ENCODE data around the gene OR2J2.
"Not testable (repeated sequence)": the region's sequence is repeated elsewhere in the genome, so short reads cannot be mapped to it uniquely, and the experiment has no call there.

Gene OR2J2

GRCh38 chr6:29170607-29171006 lies at the start of gene OR2J2:
Gene OR2J2 (plus strand): TSS chr6:29170907. CDS start chr6:29173636, 2,729 bp downstream.
- DNase-seq: not testable (repeated sequence)

DNA sequence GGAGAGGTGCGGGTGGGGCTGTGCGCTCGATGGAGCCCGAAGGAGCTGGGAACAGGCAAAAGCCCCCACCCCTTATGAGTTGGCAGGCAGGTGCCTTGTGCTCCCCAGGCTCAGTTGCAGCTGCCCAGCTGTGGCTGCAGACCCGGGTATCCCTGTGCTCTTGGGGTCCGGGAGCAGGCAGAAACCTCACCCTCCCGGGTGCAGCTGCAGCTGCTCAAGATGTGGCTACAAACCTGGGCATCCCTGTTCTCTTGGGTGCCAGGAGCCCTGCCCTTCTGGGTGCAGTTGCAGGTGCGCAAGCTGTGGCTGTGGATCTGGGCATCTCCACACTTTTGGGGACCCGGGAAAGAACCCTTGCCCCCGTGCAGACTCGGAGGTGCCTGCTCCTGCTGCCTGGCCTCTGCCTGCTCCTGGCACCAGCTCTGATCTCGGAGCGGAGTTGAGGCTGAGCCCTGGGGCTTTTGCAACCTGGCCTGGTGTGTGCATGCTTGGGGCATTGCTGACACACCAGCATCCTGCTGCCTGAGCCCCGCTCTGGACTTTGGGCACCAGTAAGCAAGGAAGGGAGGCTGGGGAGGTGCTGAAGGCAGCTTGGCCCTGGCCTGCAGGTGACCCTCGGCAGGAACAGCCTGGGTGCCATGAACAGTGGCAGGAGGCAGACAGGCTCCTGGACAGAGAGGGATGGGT lies 41.2 kb upstream of the OR2J2 start:
- DNase-seq: no peak

GRCh38 chr6:29130644-29131043 lies 40.1 kb upstream of the OR2J2 start:
- no peak for DNase-seq

GRCh38 chr6:29131691-29132090 lies 39.0 kb upstream of the OR2J2 start:
- no peak for DNase-seq

DNA sequence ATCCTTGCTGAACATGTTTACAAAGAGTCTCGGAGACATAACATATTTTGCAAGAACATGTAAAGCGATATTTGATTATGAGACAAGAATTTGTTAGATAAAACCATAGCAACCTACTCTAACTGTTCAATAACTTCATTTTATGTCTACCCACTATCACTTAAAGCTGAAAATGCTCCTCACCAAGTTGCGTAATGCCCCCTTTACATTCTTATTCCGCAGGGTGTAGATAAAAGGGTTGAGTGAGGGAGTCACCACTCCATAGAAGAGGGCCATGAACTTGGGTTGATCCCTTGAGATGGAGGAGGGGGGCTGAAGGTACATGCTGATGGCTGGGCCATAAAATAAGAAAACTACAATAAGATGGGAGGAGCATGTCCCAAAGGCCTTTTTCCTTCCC lies 33.0 kb upstream of the OR2J2 start:
- DNase-seq: no peak

- DNase-seq: no peak
Measured at GRCh38 chr6:29141606-29142005, 29.1 kb upstream of the OR2J2 start.

DNA sequence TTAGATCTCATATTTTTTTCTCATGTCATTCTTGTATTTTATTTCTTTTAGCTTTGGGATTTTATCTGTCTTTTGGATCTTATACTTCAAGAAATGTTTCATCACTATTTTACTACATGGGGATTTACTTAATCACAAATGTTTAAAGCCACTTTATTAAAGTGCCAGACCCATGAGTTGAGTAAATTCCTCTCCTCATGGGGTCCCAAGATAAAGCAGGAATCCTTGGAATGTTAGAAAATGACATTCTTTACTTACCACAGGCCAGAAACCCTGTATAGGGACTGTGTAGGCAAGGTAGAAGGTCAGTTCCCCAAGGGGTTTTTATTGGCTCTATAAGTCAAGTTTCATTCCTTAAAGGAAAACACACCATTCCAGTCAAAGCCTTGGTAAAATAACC lies 28.4 kb upstream of the OR2J2 start:
- DNase-seq: no peak

GRCh38 chr6:29146179-29146578 lies 24.5 kb upstream of the OR2J2 start:
- no peak for DNase-seq

DNA sequence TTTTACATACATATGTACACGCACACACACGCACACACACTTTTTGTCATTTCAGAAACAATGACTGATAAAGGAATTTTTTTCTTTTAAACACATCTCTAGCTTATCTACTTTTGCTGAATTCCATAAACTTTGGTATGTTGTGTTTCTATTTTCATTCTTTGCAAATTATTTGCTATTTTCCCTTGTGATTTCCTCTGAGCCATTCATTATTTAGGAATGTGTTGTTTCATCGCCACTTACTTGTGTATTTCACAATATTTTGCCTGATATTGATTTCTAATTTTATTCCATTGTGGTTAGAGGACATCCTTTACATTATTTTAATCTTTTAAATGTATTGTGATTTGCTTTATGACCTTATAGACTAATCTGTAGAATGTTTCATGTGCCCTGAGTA lies 23.6 kb upstream of the OR2J2 start:
- no peak for DNase-seq

DNA sequence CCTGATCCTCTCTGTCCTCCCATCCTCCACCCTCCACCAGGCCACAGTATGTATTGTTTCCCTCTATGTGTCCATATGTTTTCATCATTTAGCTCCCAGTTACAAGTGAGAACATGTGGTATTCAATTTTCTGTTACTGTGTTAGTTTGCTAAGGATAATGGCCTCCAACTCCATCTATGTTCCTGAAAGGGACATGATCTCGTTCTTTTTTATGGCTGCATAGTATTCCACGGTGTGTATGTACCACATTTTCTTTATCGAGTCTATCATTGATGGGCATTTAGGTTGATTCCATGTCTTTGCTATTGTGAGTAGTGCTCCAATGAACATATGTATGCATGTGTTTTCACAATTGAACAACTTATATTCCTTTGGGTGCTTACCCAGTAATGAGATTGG lies 21.3 kb upstream of the OR2J2 start:
- not testable (repeated sequence) for DNase-seq

- DNase-seq: no peak
Measured at GRCh38 chr6:29153083-29153482, 17.6 kb upstream of the OR2J2 start.

DNA sequence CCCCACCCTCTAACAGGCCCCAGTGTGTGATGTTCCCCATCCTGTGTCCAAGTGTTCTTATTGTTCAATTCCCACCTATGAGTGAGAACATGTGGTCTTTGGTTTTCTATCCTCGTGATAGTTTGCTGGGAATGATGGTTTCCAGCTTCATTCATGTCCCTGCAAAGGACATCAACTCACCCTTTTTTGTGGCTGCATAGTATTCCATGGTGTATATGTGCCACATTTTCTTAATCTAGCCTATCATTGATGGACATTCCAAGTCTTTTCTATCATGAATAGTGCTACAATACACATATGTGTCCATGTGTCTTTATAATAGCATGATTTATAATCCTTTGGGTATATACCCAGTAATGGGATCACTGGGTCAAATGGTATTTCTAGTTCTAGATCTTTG lies 15.5 kb upstream of the OR2J2 start:
- DNase-seq: not testable (repeated sequence)

GRCh38 chr6:29159922-29160321 lies 10.8 kb upstream of the OR2J2 start:
- DNase-seq: not testable (repeated sequence)

DNA sequence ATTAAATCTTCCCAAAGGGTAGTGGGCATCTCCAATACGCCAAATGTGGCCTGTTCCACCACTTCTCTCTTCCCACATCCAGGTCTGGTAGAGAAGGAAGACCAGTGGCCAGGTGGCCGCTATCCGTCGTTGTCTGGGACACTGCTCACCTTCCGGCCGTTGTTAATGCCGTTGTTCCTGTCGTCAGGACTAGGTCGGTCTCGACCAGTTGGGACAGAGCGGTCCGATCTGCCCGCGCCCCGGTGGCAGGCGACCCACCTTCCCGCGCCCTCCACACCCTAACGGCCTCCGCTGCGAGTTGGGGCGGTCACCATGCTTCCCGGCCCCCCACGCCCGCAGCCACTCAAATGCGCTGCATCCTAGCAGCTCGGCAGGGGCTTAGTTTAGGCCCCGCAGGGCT lies 5.1 kb upstream of the OR2J2 start:
- DNase-seq: not testable (repeated sequence)

DNA sequence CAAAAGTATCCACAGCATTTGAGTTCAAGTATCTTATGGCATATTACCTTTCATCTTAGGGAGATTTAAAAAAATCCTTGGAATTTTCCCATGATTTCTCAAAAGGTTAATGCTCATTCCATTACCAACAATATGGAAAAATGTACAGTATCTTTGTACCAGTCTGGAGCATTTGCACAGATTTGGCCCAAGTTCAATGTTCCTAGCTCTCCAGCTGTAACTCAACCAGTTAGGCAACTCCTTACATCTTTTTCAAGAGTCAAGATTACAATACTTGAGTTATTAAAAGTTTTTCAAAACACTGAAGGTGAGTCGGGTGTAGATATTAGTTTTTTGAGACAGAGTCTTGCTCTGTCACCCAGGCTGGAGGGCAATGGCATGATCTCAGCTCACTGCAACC lies 1.0 kb downstream of the OR2J2 start:
- no peak for DNase-seq

DNA sequence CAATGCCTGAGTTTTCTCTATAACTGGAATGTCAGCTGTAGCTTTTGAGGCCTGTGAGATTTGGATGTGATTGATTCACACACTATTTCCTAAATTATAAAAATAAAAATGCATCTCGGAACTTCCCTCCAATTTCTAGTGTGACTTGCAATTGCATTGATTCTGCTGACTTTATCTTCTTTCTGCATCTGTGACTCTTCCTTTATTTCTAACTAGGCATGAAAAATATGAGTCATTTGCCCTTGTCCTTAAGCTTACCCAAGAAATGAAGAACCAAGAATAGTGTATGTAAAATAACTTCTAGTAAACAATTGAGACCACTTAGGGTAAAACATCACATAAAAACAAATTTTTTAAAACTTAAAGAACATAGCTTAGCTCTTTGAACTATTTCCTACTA lies 12.9 kb downstream of the OR2J2 start:
- no peak for DNase-seq

DNA sequence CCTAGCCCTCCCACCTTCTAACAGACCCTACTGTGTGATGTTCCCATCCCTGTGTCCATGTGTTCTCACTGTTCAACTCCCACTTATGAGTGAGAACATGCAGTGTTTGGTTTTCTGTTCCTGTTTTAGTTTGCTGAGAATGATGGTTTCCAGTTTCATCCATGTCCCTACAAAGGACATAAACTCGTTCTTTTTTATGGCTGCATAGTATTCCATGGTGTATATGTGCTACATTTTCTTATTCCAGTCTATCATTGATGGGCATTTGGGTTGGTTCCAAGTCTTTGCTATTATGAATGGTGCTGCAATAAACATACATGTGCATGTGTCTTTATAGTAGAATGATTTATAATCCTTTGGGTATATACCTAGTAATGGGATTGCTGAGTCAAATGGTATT lies 18.0 kb downstream of the OR2J2 start:
- not testable (repeated sequence) for DNase-seq

GRCh38 chr6:29200767-29201662 lies 30.3 kb downstream of the OR2J2 start:
- no peak for DNase-seq

- no peak for DNase-seq
Measured at GRCh38 chr6:29201966-29202365, 31.3 kb downstream of the OR2J2 start.

- DNase-seq: no peak
Measured at GRCh38 chr6:29211488-29211887, 40.8 kb downstream of the OR2J2 start.

GRCh38 chr6:29216528-29216927 lies 45.8 kb downstream of the OR2J2 start:
- DNase-seq: no peak

DNA sequence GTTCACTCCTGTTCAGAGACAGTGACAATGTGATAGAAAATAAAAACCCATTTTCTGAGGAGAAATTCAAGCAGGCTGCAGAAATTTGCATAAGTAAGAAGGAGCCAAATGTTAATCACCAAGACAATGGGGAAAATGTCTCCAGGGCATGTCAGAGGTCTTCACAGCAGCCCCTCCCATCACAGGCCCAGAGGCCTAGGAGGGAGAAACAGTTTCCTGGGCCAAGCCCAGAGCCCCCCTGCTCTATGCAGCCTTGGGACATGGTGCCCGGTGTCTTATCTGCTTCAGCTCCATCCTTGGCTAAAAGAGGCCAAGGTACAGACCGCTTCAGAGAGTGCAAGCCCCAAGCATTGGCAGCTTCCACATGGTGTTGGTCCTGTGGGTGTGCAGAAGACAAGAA lies 46.5 kb downstream of the OR2J2 start:
- DNase-seq: not testable (repeated sequence)

GRCh38 chr6:29218056-29218455 lies 47.3 kb downstream of the OR2J2 start:
- not testable (repeated sequence) for DNase-seq

Measured in activated CD4-positive, alpha-beta T cell treated with anti-CD3 and anti-CD28 coated beads for 48 hours (primary cell).